ENCODE measurements around the gene LRRC9.

LRRC9 gene

GRCh38 chr14:59895721-59896120 lies 24.2 kb upstream of the LRRC9 start:
- Histone ChIP-seq H3K36me3 (no peaks in the 10 kb centered on the region), H3K27me3 (no peaks in the 10 kb centered on the region), H3K4me3 (no peak overlapping the region), H3K4me1 (no peaks in the 10 kb centered on the region), H3K27ac (no peak overlapping the region), H3K9me3 (no peaks in the 10 kb centered on the region)
- intact Hi-C loops (cut with DNase I; ENCODE audit: low total_unique reads) = no loop called here
- no peak for DNase-seq
- TF ChIP-seq CTCF (IDR thresholded peaks at IDR 0.05) = no peak

GRCh38 chr14:59897757-59898383 lies 22.1 kb upstream of the LRRC9 start:
- Histone ChIP-seq H3K4me3 (no peak overlapping the region), H3K36me3 (no peaks in the 10 kb centered on the region), H3K27me3 (no peaks in the 10 kb centered on the region), H3K27ac (no peak overlapping the region), H3K4me1 (no peaks in the 10 kb centered on the region), H3K9me3 (no peaks in the 10 kb centered on the region)
- peak; percentile 63 to 77 for TF ChIP-seq CTCF (IDR thresholded peaks at IDR 0.05)
- peak in 1 of 2 donors; percentile 45 for DNase-seq
- intact Hi-C loops (cut with DNase I; ENCODE audit: low total_unique reads) = loop anchor here (2.0 kb wide), 1 partner anchor 189 kb away; no protein-coding TSS in a partner anchor

- H3K9me3 ChIP-seq = no peaks in the 10 kb centered on the region
- H3K27ac ChIP-seq = no peak overlapping the region
- H3K36me3 ChIP-seq = no peaks in the 10 kb centered on the region
- H3K27me3 ChIP-seq = no peaks in the 10 kb centered on the region
- H3K4me3 ChIP-seq = no peak overlapping the region
- intact Hi-C loops (cut with DNase I; ENCODE audit: low total_unique reads) = loop anchor here (10.0 kb wide), 1 partner anchor 396 kb away; no protein-coding TSS in a partner anchor
- H3K4me1 ChIP-seq = no peaks in the 10 kb centered on the region
- DNase-seq = no peak
- no peak for TF ChIP-seq CTCF (IDR thresholded peaks at IDR 0.05)
These were observed 19.4 kb upstream of the LRRC9 start for GRCh38 chr14:59900556-59900955.

GRCh38 chr14:59904184-59904583 lies 15.8 kb upstream of the LRRC9 start:
- no peaks in the 10 kb centered on the region for H3K4me1 ChIP-seq
- no peaks in the 10 kb centered on the region for H3K9me3 ChIP-seq
- H3K27ac ChIP-seq = no peak overlapping the region
- DNase-seq = no peak
- TF ChIP-seq CTCF (IDR thresholded peaks at IDR 0.05) = no peak
- no peaks in the 10 kb centered on the region for H3K36me3 ChIP-seq
- intact Hi-C loops (cut with DNase I; ENCODE audit: low total_unique reads) = loop anchor here (10.0 kb wide), 1 partner anchor 399 kb away; no protein-coding TSS in a partner anchor
- no peak overlapping the region for H3K4me3 ChIP-seq
- H3K27me3 ChIP-seq = no peaks in the 10 kb centered on the region

- Histone ChIP-seq H3K4me3 (no peak overlapping the region), H3K36me3 (no peaks in the 10 kb centered on the region), H3K27me3 (no peaks in the 10 kb centered on the region), H3K27ac (no peak overlapping the region), H3K4me1 (no peaks in the 10 kb centered on the region), H3K9me3 (no peaks in the 10 kb centered on the region)
- intact Hi-C loops (cut with DNase I; ENCODE audit: low total_unique reads) = loop anchor here (10.0 kb wide), 1 partner anchor 400 kb away; no protein-coding TSS in a partner anchor
- TF ChIP-seq CTCF (IDR thresholded peaks at IDR 0.05) = no peak
- DNase-seq = no peak
These were observed 14.8 kb upstream of the LRRC9 start for GRCh38 chr14:59905188-59905587.

All from tibial artery (tissue), 4 donors.